Midbrain (tissue), 1 donor: ENCODE measurements around the gene ALB.

ENCODE experiments used
- DNase-seq: peaks from one replicate; lab custom pipeline; 2025; lab: John Stamatoyannopoulos, UW

Gene ALB

DNA sequence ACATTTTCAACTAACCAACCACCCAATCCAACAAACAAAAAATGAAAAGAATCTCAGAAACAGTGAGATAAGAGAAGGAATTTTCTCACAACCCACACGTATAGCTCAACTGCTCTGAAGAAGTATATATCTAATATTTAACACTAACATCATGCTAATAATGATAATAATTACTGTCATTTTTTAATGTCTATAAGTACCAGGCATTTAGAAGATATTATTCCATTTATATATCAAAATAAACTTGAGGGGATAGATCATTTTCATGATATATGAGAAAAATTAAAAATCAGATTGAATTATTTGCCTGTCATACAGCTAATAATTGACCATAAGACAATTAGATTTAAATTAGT is 27.7 kb downstream of the ALB start:
- DNase-seq = no peak

DNA sequence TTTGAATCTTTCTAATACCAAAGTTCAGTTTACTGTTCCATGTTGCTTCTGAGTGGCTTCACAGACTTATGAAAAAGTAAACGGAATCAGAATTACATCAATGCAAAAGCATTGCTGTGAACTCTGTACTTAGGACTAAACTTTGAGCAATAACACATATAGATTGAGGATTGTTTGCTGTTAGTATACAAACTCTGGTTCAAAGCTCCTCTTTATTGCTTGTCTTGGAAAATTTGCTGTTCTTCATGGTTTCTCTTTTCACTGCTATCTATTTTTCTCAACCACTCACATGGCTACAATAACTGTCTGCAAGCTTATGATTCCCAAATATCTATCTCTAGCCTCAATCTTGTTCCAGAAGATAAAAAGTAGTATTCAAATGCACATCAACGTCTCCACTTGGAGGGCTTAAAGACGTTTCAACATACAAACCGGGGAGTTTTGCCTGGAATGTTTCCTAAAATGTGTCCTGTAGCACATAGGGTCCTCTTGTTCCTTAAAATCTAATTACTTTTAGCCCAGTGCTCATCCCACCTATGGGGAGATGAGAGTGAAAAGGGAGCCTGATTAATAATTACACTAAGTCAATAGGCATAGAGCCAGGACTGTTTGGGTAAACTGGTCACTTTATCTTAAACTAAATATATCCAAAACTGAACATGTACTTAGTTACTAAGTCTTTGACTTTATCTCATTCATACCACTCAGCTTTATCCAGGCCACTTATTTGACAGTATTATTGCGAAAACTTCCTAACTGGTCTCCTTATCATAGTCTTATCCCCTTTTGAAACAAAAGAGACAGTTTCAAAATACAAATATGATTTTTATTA is 28.3 kb downstream of the ALB start:
- no peak for DNase-seq

DNA sequence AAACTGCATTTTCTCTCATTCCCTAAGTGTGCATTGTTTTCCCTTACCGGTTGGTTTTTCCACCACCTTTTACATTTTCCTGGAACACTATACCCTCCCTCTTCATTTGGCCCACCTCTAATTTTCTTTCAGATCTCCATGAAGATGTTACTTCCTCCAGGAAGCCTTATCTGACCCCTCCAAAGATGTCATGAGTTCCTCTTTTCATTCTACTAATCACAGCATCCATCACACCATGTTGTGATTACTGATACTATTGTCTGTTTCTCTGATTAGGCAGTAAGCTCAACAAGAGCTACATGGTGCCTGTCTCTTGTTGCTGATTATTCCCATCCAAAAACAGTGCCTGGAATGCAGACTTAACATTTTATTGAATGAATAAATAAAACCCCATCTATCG is 29.1 kb downstream of the ALB start:
- no peak for DNase-seq

DNA sequence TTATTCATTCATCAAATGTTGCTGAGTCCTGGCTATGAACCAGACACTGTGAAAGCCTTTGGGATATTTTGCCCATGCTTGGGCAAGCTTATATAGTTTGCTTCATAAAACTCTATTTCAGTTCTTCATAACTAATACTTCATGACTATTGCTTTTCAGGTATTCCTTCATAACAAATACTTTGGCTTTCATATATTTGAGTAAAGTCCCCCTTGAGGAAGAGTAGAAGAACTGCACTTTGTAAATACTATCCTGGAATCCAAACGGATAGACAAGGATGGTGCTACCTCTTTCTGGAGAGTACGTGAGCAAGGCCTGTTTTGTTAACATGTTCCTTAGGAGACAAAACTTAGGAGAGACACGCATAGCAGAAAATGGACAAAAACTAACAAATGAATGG is 30.2 kb downstream of the ALB start:
- DNase-seq = no peak

DNA sequence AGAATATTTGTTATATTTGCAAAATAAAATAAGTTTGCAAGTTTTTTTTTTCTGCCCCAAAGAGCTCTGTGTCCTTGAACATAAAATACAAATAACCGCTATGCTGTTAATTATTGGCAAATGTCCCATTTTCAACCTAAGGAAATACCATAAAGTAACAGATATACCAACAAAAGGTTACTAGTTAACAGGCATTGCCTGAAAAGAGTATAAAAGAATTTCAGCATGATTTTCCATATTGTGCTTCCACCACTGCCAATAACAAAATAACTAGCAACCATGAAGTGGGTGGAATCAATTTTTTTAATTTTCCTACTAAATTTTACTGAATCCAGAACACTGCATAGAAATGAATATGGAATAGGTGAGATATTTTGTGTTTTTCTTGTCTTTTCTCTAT is 31.9 kb downstream of the ALB start, which contains the start of gene AFP:
Gene AFP, plus strand, starts transcription at position 238 of the 400 bp plus-strand sequence. Its CDS starts 42 bp downstream, at position 280.
- no peak for DNase-seq

DNA sequence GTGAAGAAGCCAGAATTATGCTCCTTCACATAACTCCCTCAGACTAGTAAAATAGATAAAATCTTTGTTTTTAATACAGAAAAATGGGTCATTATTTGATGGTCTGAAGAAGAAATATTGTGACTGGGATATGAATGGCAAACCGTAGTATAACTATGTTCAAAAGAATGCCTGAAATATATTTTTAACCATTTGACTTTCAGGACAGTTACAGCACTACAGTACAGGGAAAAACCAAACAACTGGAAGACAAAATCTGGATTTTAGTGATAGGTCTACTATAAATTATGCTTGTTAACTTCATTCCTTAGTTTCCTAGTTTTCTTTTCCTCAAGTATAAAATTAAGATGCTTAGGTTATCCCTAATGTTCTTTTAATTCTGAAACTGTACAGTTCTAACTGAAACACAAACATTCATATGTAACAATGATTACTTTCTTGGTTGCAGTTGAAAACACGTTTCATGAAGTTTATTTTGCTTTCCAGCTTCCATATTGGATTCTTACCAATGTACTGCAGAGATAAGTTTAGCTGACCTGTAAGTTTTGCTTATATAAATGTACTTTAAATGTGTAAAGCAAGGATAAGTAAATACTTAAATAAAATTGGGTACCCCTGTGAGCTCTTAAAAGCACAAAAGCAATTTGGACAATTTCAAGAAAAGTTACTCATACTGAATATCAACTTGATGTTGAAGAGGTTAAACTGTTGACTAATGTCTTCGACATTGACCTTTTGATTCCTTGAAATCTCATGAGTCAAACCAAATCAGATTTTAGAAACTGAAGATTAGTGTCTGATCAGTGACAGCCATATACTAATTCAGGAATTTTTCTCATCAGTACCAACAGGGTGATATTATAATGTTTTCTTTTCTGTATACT is 32.8 kb downstream of the ALB start:
- DNase-seq = no peak

DNA sequence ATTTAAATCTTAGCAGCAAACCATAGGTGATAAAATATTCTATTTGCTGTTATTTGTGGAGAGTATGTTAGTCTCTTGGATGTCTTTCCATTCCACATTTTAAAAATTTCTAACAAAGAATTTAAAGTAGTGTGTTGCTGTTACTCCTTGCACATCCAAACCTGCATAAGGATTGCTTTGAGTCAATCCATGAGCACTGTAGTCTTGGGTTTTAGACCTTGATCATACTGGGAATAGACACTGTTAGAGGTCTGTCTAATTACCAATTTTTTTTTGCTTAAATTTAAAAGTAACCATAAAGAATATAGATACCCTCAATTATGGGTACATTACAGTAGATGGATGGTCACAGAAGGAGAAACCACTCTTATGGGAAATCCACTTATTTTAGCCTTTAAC is 33.5 kb downstream of the ALB start:
- no peak for DNase-seq

DNA sequence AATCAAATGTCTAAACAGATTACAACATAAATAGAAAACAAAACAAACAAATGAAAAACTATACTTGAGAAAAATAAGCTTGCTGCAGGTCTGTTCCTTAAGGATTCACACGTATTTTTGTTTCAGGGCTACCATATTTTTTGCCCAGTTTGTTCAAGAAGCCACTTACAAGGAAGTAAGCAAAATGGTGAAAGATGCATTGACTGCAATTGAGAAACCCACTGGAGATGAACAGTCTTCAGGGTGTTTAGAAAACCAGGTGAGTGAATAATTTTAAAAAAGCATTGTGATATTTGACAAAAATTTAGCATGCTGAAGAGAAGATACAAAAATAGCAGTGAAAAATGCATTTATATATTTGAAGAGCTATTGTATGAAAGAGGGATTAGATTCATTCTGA is 34.0 kb downstream of the ALB start:
- DNase-seq = no peak

DNA sequence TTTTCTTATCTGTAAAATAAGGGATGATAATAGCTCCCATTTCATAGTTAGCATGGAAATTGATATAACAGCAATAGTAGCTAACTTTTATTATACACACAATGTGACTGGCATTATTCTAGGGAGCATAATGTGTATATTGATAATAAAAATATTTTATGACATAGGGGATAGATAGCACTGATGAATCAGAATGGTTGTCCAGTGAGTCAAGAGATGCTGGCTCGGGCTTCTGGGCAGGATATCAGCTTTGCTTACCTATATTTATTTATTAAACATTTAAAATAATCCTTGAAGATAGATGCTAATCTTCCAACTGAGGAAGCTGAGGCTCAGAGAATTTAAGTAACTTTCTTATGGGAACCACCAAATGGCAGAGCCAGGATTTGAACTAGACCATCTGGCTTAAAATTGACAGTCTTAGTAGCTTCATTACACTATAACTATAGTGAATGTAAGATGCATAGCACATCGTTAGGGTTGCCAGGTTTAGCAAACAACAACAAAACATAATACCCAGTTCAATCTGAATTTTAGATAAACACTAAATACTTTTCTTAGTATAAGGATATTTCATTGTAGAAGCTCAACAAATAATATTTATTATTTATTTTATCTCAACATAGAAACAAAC is 34.6 kb downstream of the ALB start:
- DNase-seq = no peak

DNA sequence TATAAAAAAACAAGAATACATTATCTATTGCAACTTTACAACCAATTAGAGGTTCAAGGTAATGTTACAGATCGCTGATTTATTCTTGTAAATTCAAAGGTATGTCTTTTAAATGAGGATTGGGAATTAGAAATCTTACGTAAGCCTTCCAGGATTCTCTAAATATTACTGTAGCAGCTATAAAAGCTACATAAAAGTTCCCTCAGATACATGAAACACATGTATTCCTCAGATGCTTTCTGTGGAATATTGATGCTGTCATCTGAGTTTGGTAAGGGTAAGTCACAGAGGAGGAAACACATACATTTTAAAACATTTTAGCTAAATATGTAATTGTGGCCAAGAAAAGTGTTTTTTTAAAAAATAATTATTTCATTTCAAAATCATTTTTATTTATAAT is 35.4 kb downstream of the ALB start:
- DNase-seq = no peak

DNA sequence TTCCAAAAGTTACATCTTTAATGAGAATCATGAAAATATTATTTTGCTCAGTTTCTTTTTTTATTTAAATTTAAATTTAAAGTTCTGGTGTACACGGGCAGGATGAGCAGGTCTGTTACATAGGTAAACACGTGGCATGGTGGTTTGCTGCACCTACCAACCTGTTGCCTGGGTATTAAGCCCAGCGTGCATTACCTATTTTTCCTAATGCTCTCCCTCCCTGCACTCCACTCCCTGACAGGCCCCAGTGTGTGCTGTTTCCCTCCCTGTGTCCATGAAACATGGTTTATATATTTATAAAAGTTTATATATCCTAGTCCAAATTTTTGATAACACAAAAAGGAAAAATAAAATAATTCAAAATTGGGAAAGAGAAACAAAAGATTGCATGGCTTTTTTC is 35.9 kb downstream of the ALB start:
- no peak for DNase-seq

DNA sequence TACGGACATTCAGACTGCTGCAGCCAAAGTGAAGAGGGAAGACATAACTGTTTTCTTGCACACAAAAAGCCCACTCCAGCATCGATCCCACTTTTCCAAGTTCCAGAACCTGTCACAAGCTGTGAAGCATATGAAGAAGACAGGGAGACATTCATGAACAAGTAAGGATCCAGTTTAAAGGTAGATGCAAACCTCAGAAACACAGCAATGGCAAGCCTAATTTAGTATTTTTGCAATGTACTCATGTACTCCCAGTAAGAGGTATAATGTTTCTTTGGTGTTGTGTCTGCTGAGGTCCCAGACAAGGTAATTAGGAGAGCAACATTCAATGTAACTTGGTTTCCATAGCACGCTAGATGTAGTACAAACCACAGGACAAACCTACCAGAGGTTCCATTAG is 36.6 kb downstream of the ALB start:
- no peak for DNase-seq

DNA sequence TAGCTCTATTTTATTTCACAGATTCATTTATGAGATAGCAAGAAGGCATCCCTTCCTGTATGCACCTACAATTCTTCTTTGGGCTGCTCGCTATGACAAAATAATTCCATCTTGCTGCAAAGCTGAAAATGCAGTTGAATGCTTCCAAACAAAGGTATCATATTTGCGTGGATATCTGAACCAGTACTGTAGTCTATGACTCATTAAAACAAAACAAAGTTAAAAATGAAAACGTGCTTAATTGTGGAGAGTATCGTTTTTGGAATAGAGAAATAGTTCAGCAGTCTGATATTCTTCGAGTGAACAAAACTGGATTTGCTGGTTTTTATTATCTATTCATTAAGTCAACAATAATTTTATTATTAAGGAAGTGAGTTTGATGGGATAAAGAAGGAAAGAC is 38.2 kb downstream of the ALB start:
- DNase-seq = no peak

DNA sequence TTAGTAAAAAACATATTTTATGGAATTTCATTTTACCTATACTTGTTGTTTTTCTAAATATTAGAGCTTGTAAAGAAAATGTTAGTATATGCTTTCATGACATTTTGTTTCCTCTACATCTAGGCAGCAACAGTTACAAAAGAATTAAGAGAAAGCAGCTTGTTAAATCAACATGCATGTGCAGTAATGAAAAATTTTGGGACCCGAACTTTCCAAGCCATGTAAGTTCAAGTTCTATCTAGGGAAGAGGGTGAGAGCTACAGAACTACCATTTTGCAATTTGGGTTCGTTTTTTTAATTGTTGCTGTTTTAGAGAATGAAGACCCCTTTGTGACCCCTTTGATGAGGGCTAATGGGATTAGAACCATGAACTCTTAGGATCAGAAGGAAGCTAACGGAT is 39.1 kb downstream of the ALB start:
- no peak for DNase-seq

DNA sequence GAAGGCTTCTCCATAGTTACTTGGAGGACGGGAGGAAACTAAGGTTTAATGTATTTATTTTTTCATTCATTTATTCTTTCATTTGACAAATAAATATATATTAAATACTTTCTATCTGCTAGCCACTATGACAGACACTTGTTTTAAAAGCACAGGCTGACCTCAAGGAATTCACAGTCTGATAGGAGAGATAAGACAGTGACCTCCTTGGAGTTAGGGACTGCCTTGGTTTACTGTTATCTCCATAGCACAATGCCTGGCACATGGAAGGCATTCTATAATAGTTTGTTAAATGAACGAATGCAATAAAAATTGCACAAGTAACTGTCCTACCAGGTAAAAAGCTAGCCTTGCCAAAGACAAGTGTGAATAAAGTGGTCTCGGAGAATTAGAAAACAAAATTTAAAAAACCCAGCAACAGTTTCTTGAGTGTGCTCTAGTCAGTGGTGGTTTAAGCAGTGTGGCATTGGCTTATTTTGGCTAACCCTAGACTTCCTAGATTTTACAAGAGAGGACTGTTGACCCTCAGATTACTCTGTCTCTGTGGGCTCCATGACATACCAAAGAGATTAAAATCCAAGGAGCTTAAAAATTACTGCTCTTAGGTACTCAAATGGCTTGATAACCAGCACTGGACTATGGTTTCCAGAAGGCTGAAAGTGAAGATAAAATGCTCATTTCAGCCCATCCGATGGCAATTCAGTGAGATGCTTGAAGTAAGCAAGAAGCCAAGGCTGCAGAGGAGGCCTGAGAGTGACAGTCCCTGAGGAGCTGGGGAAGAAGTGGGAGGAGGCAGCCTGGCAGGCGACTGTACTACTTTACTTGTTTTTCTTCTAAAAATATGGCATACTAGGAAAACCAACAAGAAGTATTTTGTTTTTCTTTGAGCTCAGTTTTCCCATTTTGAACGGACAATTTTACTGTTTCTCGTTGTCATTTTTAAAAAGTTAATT is 41.6 kb downstream of the ALB start:
- no peak for DNase-seq

DNA sequence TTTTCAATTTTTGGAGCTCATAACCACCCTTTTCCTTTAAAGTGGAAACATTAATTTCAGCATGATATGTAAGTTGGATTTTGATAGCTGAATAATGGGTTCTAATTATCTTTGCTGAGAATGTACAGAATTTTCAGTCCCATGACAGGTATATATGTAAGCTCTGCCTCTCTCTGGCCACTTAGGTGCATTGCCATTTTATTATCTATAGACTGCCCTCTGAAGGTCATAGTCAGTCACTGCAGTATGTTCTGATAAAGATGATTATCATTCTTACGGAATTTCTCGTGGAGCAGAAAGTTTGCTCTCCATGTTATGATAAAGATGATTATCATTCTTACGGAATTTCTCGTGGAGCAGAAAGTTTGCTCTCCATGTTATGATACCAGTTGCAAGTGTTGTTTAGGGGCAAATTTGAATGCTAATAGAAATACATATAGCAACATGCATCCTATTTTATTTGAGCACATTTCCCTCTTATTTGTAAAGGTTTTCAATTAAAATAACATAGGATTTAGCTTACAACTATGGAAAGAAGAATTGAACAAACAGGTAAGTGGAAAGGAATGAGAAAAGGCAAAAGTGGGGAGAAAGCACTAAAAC is 42.4 kb downstream of the ALB start:
- peak; percentile 58 for DNase-seq

DNA sequence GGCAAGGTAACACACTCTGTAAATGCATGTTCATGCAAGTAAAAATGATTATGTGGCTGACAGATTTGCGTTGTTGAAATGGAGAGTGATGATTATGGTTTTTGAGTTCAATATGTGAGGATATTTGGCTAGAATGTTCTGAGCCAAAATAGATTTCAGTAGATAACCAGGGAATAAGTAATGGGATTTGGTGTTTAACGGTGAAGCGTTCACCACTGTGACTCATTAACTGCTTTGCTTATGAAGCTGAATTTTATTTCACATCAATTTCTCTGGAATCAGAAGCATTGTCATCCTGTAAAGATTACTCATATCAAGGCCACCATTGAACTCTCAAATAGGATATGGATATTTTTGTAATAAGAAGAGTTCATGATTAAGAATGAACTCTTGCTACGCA is 43.6 kb downstream of the ALB start:
- DNase-seq = no peak

DNA sequence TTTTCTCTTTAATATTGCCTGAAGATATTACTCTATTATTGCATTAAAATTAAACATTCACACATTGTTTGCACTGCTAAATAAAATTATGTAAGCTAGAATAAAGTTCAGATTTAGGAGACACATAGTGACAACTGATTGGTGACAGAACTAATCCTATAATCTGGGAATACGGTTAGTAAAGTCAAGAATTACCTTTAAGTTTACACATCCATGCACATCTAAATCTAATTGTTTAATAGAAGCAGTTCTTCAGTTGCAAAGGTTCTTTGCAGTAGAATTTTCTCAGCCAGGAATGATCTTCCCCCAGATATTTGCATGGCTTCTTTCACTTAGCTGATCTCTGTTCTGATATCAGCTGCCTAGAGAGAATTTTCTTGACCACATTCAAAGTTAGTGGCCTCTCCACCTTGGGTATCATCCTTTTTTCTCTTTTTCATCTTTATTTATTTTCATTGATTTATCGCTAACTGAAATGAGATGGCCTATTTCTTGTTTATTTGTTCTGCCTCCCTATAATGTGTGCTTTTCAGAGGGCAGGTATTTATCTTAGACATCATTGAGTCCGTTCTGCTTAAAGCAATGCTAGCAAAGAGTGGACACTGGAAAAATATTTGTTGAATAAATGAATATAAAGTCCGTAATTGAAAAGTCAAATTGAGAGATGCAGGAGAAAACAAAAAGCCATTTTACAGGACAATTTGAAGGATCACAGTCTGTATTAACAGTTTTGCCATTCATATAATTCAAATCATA is 44.5 kb downstream of the ALB start:
- DNase-seq = no peak

DNA sequence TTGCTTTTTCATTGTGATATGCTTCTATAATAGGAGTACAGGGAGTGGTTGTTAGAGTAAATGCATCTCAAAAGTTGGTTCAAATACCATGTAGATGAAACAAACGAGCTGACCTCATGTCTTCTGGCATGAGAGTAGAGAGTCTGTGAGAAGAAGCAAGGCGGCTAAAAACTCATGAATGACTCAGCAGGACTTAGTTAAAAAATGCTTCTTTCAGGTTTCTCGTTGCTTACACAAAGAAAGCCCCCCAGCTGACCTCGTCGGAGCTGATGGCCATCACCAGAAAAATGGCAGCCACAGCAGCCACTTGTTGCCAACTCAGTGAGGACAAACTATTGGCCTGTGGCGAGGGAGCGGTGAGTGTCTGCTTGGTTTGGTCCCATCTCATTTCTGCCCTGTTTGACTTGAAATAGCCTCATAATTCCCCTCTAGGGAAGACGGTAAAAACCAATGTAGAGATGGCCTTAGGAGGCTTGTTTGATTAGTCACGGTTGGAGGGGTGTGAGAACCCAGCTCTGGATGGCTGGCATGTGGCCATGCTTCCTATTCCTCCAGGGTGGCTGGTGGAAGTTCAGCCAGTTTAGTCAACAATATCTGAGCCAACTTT is 46.4 kb downstream of the ALB start:
- DNase-seq = no peak

DNA sequence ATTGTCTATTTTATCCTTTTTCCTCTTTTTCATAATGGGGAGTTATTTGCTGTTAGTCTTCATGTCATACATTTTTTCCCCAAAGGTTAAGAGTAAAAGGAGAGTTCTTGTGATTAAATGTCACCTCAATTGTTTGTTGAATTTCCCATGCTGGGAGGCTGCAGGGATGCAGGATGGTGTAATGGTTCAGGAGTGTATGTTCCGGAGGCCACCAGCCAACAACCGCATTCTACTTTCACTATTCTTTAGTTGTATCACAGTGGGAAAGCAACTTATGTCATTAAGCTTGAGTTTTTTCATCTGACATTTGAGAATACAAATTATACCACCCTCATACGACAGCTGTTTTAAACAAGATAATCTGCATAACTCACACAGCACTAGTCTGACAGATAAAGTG is 47.3 kb downstream of the ALB start:
- DNase-seq = no peak
